ENCODE results near the gene FBXO31. TPM values are rescaled to one million over a fixed set of nuclear protein-coding genes. Genes with fewer than 3 reads are reported as not detected.

Gene FBXO31
- total and polyA plus RNA-seq, 2 of the 8 experiments (the other 6 are each of a cell fraction or from before 2014, with no cell fraction given) = 8.3 to 21.6 TPM

- no peak overlapping the region for H3K4me3 ChIP-seq (ENCODE audit: extremely low read depth in 1 of 4, insufficient read depth in 2 of 4, low read depth in 3 of 4, low read length in 4 of 4)
- H3K56ac ChIP-seq (replicated peaks; ENCODE audit: insufficient read length, low read depth, low read length) = no peak overlapping the region
- peak overlapping the region; percentile 81; the same call in 1 of the 2 replicates for H2BK15ac ChIP-seq (ENCODE audit: low read length)
- H2AFZ ChIP-seq (ENCODE audit: low read length) = no peak overlapping the region
- no peak overlapping the region for H2BK5ac ChIP-seq (ENCODE audit: low read depth, low read length)
- H2BK12ac ChIP-seq (ENCODE audit: low read depth, low read length) = no peak overlapping the region
- H3K9ac ChIP-seq (replicated peaks in 1 of 4; ENCODE audit: extremely low read depth in 1 of 4, low read depth in 3 of 4, low read length in 3 of 4) = no peak overlapping the region
- H4K5ac ChIP-seq (ENCODE audit: insufficient read length, low read depth, low read length) = no peak overlapping the region
- no peak for DNase-seq (ENCODE audit: low read depth in 1 of 2, low spot score in 2 of 2)
- H2AK5ac ChIP-seq (ENCODE audit: low read depth, low read length) = no peak overlapping the region
- H3K27me3 ChIP-seq (replicated peaks in 1 of 4; ENCODE audit: control insufficient read depth in 3 of 4, extremely low read depth in 1 of 4, insufficient read depth in 3 of 4, low read length in 3 of 4) = no peaks in the 10 kb centered on the region
- peaks cover 2 to 7% of the 10 kb centered on the region in 2 experiments for H4K20me1 ChIP-seq (replicated peaks in 1 of 2; ENCODE audit: control insufficient read depth in 1 of 2, insufficient read depth in 2 of 2, low read length in 2 of 2)
- ChIA-PET CTCF (ENCODE audit: partially characterized antibody) (no interaction called here), POLR2A (ENCODE audit: partially characterized antibody) (no interaction called here)
- no peaks in the 10 kb centered on the region for H3K23me2 ChIP-seq (ENCODE audit: low read depth, low read length)
- H3K9me3 ChIP-seq (ENCODE audit: insufficient read depth in 2 of 2, low read depth in 1 of 2, low read length in 1 of 2) = no peaks in the 10 kb centered on the region
- H3K23ac ChIP-seq (ENCODE audit: insufficient read length) = no peak overlapping the region
- H3K14ac ChIP-seq (ENCODE audit: insufficient read length) = no peak overlapping the region
- H3K79me1 ChIP-seq (ENCODE audit: low read depth, low read length) = peaks cover 8% of the 10 kb centered on the region
- H3K18ac ChIP-seq (ENCODE audit: extremely low read depth, low read length) = no peak overlapping the region
- no peak overlapping the region for H3K4me2 ChIP-seq (ENCODE audit: insufficient read depth in 1 of 2, low read depth in 2 of 2, low read length in 2 of 2)
- no peak overlapping the region for H2BK120ac ChIP-seq (replicated peaks; ENCODE audit: low read depth, low read length)
- H3K4ac ChIP-seq (replicated peaks; ENCODE audit: insufficient read length, low read depth, low read length) = no peak overlapping the region
- no peak overlapping the region for H4K8ac ChIP-seq (ENCODE audit: extremely low read depth, insufficient read depth, low read length)
- FAIRE-seq = no peak
- peaks cover 0 to 59% of the 10 kb centered on the region in 2 experiments; a peak in 2 of 4 replicates for H3K79me2 ChIP-seq (ENCODE audit: control insufficient read depth in 1 of 2, insufficient read depth in 2 of 2, low read length in 2 of 2)
- H3K4me1 ChIP-seq (replicated peaks in 1 of 4; ENCODE audit: control insufficient read depth in 3 of 4, insufficient read depth in 4 of 4, low read length in 3 of 4) = no peaks in the 10 kb centered on the region
- no peak overlapping the region for H4K91ac ChIP-seq (replicated peaks; ENCODE audit: insufficient read length, low read length)
- H2BK20ac ChIP-seq (ENCODE audit: low read length) = no peak overlapping the region
- WGBS, 2 experiments (ENCODE audit: extremely low coverage in 1 of 2, insufficient coverage in 1 of 2, insufficient read length in 1 of 2, insufficient replicate concordance in 2 of 2, low coverage in 1 of 2, low lambda C conversion rate in 2 of 2, missing lambda C conversion rate in 1 of 2) = 89% methylated on average over 6 of the region's 6 CpGs; no CpG with 5 or more reads in 1 of the 2 experiments
- no peak overlapping the region for H3K27ac ChIP-seq (ENCODE audit: low read depth, low read length)
- H3K36me3 ChIP-seq (ENCODE audit: control insufficient read depth in 2 of 4, insufficient read depth in 4 of 4, low read length in 3 of 4) = no peaks in the 10 kb centered on the region
- no peak for TF ChIP-seq RNF2 (IDR thresholded peaks at IDR 0.05; ENCODE audit: borderline replicate concordance, low read depth, low read length, missing control alignments, poor library complexity, severe bottlenecking)
- no peak for TF ChIP-seq E2F6 (IDR thresholded peaks at IDR 0.05)
- no peak for TF ChIP-seq GTF2F1 (IDR thresholded peaks at IDR 0.05; ENCODE audit: borderline replicate concordance, low read depth, low read length)
- no peak for TF ChIP-seq HDAC6 (IDR thresholded peaks at IDR 0.05; ENCODE audit: low read depth, low read length)
- no peak for TF ChIP-seq CEBPB (IDR thresholded peaks at IDR 0.05; ENCODE audit: low read depth, low read length)
- TF ChIP-seq ZNF274 (IDR thresholded peaks at IDR 0.05; ENCODE audit: borderline replicate concordance, extremely low read depth, low read length) = no peak
- no peak for TF ChIP-seq JUND (IDR thresholded peaks at IDR 0.05; ENCODE audit: low read length)
- no peak for TF ChIP-seq SP2 (IDR thresholded peaks at IDR 0.05; ENCODE audit: low read length)
- no peak for TF ChIP-seq KDM5A (IDR thresholded peaks at IDR 0.05; ENCODE audit: low read length)
- no peak for TF ChIP-seq NRF1 (IDR thresholded peaks at IDR 0.05; ENCODE audit: low read depth, low read length)
- no peak for TF ChIP-seq BRCA1 (IDR thresholded peaks at IDR 0.05; ENCODE audit: low read depth, low read length)
- no peak for TF ChIP-seq ATF2 (IDR thresholded peaks at IDR 0.05; ENCODE audit: low read length)
- TF ChIP-seq TEAD4 (IDR thresholded peaks at IDR 0.05; ENCODE audit: low read depth, low read length) = no peak
Observed at GRCh38 chr16:87376660-87377059, 6.9 kb downstream of the FBXO31 start.

Measured in H1 (cell line).